HG03354 (cell line): ENCODE measurements around the gene YAP1.

Experiments
- ATAC-seq: cut with Tn5 transposase; IDR thresholded peaks from one replicate; pipeline ENCODE4 v1.9.1; 2021; ENCODE audit warnings: mild to moderate bottlenecking; ENCODE audit not compliant: unreplicated experiment, poor library complexity, severe bottlenecking

Gene YAP1

DNA sequence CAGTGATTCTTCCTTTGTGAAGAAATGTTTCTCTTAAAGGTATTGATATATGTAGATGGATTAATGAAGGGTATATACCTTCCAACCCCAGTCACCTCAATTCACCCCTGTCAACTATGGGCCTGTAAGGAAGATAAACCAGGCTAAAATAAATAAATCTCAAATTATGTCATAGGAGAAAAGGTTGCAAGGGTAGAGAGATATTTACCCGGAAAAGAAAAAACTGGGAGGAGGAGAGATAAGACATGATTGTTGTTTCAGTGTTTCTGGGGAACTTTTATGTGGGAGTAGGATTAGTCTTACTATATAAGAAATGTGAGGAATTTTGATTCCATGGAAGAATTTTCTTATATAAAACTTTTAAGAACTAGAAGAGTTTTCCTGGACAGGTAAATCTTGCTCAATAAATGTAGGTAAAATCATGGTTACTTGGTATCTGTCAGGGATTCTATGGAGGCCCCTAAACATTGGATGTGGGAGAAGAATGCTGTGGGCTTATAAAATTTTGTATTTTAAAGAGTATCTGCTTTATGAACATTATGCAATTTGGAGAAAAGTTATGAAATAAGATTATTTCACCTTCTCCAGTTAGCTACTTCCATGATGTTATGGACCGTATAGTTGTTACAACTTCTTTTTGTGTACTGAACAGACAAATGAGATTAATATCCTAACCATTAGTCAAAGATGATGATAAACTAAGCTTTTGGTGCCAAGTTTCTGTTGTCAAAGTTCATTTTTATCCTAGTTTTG lies 6.4 kb downstream of the YAP1 start:
- no peak for ATAC-seq

DNA sequence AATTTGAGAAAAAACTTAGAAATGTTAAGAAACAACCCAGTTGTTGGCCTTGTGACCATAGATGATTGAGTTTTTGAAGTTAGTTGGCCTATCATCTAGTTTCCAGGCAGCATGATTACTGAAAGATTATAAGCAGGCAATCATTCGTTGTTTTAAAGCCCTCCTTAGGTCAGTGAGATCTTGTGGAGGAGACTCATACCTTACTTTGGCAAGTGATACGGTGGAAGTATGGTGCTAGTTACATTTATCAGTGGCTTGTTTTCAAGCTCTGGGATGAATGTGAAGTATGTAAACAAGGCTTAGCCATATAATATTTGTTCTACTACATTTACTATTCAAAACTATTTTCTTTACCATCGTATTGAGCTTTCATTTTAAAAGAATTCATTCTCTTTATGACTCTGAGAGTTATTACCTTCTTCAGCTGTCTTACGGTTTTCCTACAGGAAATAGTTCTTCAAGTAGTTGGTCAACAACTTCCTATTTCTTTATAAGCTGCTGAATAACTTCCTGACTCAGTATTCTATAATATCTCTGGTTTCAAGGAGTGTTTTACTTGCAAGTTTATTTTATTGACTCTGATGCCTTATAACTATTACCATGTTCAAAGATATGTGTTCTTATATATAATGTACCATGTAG lies 7.3 kb downstream of the YAP1 start:
- no peak for ATAC-seq

DNA sequence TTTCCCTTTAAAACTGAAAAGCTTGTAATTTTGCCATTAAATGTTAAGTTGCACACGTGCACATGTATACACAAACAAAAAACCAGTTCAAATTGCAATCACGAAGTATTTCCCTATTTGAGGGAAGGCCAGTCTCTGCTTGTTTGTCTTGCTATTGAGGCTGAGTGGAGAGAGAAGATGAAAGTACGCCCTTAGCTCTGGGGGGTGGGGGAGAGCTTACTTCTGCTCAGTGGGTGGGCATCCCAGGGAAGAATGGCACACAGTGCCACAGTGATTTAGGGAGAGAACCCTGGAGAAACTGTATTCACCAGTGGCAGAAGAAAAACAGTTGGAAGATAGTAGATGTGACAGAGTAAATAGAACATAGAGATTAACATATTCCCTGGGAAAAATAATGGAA lies 8.7 kb downstream of the YAP1 start:
- ATAC-seq: no peak

DNA sequence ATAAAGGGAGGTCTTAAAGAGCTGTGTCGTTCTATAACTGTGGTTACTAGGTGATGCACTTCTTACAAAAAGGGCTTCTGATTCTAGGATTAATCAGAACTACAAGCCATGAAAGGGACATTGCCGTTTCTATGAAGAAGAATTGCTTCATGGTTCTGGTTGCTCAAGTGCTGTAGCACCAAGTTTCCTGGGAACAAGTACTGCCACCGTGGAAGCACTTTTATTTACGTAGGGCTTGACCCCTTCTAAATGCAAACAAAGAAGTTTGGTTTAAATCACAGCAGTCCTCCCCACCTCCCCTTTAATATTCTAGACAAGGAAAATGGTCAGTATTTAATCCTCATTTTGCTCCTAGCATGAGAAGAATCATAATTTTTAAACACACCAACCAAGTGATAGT lies 9.8 kb downstream of the YAP1 start:
- ATAC-seq: no peak

DNA sequence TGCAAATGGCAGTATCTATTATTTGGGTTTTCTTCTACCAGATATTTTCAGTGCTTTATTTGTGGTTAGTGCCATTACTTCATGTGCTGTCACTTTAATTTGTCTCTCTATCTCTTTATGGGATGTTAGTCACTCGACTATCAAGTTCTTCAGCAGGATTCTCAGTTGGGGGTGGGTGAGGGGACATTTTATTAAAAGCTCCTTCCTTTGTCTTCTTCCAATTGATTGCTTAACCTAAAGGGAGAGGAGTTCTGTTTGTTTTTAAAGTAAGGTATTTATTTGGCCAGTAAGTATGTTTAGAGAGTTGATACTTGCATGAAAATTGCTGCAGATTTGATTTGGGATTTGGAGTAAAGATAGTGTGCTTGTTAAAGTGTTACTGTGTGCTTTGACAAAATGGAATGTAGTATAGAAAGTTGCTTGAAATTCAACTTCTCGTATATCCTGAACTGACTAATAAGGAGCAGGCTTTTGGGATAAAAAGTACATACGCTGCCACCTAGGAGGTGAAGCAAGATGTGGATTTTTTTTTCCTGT lies 10.3 kb downstream of the YAP1 start:
- no peak for ATAC-seq

DNA sequence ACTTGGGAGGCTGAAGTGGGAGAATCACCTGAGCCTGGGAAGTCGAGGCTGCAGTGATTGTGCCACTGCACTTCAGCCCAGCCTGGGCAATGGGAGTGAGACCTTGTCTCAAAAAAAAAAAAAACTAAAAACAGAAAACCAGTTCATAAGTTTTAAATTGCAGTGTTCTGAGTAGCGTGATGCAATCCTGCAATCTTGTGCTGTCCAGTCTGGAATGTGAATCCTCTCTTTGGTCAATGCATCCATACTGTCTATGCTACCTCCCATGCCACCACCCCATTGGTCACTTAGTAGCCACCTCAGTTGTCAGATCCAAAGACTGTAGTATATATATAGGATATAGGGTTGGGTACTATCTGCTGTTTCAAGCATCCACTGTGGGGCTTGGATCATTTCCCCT lies 11.1 kb downstream of the YAP1 start:
- ATAC-seq: no peak

DNA sequence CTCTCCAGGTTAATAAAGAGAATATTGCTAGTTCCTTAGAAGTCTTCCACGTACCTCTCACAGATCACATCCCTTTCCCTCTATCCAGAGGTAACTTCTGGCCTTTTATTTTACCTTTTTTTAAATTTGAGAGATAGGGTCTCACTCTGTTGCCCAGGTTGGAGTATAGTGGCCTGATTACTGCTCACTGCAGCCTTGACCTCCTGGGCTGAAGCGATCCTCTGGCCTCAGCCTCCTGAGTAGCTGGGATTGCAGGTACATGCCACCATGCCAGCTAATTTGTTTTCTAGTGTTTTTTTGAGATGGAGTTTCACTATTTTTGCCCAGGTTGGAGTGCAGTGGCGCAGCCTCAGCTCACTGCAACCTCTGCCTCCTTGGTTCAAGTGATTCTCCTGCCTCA lies 24.4 kb downstream of the YAP1 start:
- ATAC-seq: no peak

DNA sequence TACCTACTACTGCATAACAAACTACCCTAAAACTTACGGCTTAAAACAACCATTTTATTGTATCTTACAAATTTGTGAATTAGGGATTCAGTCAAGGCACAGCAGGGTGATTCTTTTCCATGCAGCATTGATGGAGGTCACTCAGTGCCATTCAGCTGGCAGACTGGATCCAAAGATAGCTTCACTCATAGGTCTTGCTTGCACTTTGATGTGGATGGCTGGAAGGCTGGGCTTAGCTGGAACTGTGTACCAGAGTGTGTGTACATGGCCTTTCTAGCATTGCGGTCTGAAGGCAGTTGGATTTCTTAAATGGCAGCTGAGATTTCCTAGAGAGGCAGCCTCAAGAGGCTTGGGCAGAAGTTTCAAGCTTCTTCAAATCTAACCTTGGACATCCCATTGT lies 25.0 kb downstream of the YAP1 start:
- no peak for ATAC-seq

DNA sequence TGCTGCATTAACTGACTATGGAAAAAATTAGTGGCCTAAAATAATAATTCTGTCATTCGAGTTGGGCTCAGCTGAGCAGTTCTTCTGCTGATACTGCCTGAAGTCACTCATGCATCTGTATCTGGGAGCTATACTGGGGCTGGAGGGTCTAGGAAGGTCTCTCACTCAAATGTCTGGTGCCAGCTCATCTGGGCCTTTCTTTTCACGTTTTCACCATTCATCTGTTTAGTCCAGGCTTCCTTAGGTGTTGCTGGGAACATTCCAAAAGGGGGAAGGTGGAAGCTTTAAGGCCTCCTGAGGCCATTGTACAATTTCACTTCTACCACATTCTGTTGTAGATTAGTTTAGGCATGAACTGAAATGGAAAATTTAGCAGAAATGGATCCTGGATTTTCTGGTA lies 28.0 kb downstream of the YAP1 start:
- ATAC-seq: no peak

DNA sequence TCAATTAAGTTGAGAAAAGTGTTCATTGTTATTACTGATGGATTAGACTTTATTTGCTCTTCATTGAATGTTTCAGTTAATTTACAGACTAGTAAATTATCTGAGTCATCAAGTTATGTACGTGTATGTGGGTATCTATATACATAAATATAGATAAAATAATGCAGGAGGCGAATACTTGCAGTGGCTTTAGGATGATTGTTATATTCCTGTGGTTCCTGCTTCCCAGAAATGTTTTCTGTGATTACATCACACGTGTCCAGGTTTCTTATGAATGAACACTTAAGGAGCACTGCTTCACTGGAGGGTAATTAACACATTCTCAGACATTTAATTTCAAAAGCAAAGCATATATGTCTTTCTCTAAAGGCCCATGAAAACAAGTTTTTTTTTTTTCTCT lies 28.4 kb downstream of the YAP1 start:
- ATAC-seq: no peak

DNA sequence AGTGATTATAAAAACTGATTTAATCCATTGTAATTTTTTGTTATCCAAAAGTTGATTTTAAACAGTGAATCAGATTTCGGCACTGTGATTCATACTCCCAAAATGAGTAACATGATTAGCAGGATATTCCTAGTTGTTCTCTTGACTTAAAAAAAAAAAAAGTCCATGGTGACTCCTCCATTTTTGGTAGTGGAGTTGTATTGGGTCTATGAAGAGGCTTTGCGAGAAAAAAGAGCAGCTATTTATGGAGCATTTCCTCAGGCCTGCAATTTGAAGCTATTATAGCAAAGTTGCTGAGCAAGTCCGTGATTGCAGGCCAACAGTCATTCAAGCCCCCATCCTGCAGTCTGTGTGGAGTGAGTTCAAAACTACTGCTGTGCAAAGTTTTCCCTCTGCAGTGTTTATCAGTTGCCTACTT lies 28.8 kb downstream of the YAP1 start:
- no peak for ATAC-seq

DNA sequence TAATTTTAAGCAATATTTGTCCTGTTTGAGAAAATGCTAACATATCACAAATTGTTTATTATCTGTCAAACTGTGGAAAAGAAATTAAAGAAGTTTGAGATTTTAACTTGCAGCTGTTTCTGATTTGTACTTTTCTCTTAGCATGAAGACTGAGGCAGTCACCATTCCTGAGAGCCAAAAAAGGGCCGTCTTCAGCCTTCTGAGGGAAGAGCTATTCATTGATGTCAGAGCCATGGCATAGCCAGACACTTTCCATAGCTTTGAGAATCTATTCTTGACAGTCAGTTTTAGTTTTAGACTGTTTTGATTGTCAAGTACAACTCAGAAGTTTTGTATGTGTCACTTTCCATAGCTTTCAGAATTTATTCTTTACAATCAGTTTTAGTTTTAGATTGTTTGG lies 32.1 kb downstream of the YAP1 start:
- no peak for ATAC-seq

DNA sequence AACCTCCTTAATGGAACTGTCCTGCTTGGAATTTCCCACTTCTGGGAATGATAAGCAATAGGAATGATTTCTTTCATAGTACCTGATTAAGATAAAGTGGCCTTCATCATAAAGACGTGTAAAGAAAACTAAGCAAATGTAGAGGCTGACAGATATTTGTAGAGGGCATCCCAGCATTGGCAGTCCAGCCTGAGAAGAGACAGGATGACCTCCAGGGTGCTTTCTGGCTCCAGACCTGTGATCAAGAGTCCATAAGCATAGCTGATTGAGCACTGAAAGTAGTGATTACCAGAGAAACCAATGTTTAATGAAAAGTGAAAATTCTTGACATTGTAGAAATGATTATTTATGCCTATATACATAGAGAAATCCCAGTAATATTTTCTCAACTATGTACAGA lies 33.6 kb downstream of the YAP1 start:
- no peak for ATAC-seq

DNA sequence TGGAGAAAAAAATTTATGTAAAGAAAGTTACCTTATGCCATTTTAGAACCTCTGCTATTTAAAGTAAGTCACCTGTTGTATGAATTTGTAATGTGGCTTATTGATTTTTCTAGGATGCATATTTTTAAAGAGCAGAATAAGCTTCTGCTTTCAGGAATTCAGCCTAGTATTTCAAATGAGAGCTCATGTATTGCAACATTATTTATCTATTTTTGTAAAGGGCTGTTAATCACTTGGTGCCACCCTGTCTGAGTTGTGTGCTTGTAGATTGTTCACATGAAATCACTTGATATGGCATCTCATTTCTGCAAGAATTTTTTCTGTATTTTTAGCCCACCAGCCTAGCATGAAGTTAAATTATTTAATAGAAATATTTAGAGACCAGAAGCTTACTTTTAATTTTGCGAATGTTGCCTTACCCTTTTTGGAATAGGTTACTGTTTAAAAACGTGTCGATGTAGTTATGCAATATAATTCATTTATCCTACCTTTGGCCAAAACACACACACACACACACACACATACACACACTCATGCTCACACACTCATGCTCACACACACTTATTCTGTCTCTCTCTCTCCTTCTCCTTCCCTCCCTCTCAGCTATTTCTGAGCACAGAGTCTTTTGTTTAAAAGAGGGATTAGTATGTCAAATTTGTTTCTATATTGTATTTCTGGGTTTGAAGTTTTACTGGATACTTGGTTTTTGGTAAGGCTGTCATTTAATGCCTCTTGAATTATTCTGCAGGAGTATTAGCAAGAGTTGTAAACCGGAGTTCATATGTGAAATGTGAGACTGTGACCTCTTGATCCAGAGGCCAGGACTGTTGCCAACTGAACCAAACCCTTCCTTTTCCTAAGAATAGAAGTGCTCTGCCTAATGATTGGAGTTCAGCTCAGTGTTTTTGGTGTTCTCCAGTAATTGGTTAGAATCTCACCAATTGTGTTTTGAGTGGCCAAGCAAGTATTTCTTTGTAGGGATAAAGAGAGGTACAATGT lies 34.4 kb downstream of the YAP1 start:
- no peak for ATAC-seq

DNA sequence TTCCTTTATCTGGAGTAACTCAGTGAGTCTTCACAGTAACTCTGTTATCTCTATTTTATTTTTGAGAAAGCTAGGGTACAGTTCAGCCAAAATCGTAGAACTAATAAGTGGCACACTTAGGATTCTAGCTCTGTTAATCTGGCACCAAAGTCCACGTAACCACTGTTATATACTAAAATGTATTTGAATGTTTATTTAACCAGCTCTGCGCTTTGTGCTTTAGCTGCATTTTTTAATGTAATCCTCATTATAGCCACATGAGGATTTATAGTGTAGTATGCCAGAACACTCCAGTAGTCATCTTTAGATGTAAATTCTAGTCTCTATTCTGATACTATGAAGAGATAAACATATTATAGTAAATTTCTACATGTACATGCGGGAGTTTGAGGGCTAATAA lies 36.8 kb downstream of the YAP1 start:
- no peak for ATAC-seq

DNA sequence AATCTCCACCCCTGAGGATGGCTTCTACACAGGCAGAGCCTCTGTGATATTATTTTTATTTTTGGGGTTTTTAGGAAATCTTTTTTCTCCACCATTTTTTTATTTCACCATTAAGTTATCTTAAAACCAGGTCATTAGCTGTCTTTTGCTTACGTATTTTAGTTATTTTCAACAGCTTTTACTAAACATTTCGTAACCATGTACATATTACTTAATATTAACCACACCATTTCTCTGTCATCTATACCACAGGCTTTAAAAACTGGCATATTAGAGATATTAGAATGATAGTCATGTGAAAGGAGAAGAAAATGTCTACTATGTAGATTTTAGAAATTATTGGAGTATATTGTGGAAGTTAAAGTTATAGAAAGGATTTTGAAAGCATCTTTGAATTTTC lies 37.4 kb downstream of the YAP1 start:
- ATAC-seq: no peak

DNA sequence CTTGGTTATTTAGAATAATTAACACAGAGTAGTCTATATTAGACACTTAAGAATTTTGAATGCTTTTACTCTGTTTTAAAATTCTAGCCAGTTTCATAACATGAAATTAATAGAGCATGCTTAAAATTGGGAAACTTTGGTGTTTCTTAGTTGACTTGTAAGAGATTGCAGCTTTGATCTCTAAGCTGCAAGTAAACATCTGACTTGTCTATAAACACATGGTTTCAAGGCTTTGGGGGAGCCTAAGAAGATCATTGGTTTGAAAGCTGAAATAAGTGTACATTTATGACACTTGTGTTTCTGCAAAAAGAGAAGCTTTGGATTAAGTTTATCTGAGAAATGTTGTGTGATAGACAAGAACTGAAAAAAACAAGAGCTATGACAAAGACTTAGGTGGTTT lies 37.8 kb downstream of the YAP1 start:
- ATAC-seq: no peak

DNA sequence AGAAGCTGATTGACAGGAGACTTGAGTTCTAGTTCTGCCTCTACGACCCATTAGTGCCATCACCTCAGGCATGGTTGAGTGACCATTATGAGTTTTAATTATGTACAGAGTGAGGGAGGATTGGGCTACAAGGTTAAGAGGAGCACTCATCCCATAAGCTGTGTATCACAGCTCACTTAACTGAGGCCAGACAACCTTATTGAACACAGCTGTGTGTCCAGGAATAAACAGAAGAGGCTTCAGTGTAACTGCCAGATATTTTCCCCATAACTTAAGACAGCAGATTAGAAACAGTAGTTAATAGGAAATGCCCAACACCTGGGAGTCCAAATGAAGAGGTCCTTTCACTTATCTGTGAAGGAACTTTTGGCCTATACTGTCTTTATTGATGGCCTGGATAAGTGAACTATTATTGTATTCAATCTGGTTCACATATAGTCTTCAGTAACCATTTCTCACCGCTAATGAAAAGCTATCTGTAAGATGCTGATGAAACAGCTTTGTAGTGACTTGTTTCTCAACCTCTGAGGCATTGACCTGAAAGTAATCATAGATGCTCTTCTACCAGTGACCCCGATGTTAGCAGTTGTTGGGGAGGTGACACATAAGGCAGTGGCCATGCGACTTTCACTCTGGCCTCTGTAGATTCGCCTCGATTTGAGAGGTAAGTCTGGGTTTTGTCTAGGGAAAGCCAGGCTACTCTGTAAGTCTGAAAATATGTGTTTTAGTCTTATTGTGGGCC lies 41.7 kb downstream of the YAP1 start:
- ATAC-seq: no peak

DNA sequence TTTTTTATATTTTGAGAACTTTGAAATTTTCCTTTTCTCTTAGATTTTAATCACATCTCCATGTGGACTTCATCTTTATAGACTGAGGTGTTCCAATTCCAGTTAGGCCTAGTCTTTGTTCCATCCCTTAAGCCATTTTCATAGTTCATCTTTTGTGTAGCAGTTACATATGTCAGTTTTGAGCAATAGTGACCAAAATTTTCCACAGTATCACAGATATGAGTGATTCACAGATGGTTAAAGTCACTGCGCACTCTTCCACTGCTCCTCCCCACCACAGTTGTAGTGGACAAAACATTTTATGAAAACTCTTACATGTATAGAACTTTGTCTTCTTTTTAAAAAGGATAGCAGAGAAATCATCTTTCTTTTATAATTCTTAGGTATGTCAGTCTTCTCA lies 42.8 kb downstream of the YAP1 start:
- no peak for ATAC-seq

DNA sequence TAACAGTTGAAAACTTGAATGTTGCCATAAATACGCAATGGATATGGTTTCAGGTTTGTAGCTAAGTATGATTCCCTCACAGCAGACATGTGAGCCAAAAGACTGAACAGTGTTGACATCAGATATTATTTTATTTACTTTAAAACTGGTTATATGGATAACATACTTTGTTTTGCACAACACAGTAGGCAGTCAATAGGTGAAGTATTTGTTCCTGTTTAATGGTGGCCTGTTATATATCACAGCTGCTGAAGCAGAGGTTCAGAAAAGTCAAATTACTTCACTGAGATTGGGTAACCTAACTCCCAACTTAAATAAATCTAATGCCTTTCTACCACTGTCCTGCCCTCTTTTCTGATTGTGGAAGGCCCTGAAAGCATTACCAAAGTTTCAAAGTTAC lies 44.6 kb downstream of the YAP1 start:
- ATAC-seq: no peak
